WTC11 (cell line): ENCODE data around the gene TJP3. TPM values are rescaled to one million over a fixed set of nuclear protein-coding genes. Genes with fewer than 3 reads are reported as not detected.
A peak's percentile ranks its signal among the peaks of the same experiment; 100 is the strongest.

Experiments
- ATAC-seq: fragments of 200-7000 bp; cut with Tn5 transposase; 2 replicates; pipeline ENCODE4 v1.10.0; 2021; ENCODE audit warnings: mild to moderate bottlenecking, moderate library complexity
- CTCF ChIA-PET: fragments of 300-600 bp; sonication (Branson Sonifier 250); formaldehyde crosslinking; loops from one replicate; lab custom pipeline; 2021; ENCODE audit warnings: antibody characterized with exemption; lab: Charles Lee
- POLR2A ChIA-PET: fragments of 350-600 bp; sonication (Branson Sonifier 250); formaldehyde crosslinking; loops from one replicate; lab custom pipeline; 2021; ENCODE audit warnings: antibody characterized with exemption; lab: Charles Lee
- DNase-seq: peaks from one replicate; pipeline ENCODE4 v3.0.0; 2021; ENCODE audit warnings: low spot score
- H3K27ac Mint-ChIP-seq: 2 replicates; pipeline ENCODE4 v1.8.0; 2021; ENCODE audit warnings: mixed read lengths
- H3K27me3 Mint-ChIP-seq: 2 replicates; pipeline ENCODE4 v1.8.0; 2021; ENCODE audit warnings: low read depth, mild to moderate bottlenecking, moderate library complexity, mixed read lengths
- H3K36me3 Mint-ChIP-seq: 2 replicates; pipeline ENCODE4 v1.8.0; 2021; ENCODE audit warnings: mixed read lengths
- H3K4me1 Mint-ChIP-seq: 2 replicates; pipeline ENCODE4 v1.8.0; 2022; ENCODE audit warnings: mixed read lengths
- H3K4me3 Mint-ChIP-seq: 2 replicates; pipeline ENCODE4 v1.8.0; 2021; ENCODE audit warnings: mild to moderate bottlenecking, moderate library complexity, mixed read lengths
- H3K9me3 Mint-ChIP-seq: 2 replicates; pipeline ENCODE4 v1.8.0; 2021; ENCODE audit warnings: mixed read lengths
- ARID4B ChIP-seq: sonication (generic); formaldehyde crosslinking; IDR thresholded peaks from 2 replicates; pipeline ENCODE4 v1.8.0; 2023; ENCODE audit warnings: missing genetic modification reagents, mild to moderate bottlenecking, borderline replicate concordance
- ATF2 ChIP-seq: sonication (generic); formaldehyde crosslinking; IDR thresholded peaks from 2 replicates; pipeline ENCODE4 v1.8.1; 2022; ENCODE audit warnings: low read depth, missing genetic modification reagents, borderline replicate concordance
- ATF3 ChIP-seq: sonication (generic); formaldehyde crosslinking; conservative IDR thresholded peaks from 2 replicates; pipeline ENCODE4 v1.8.1; 2022; ENCODE audit warnings: mild to moderate bottlenecking, missing genetic modification reagents
- ATF6 ChIP-seq: sonication (generic); formaldehyde crosslinking; IDR thresholded peaks from 2 replicates; pipeline ENCODE4 v1.8.1; 2023; ENCODE audit warnings: mild to moderate bottlenecking, missing genetic modification reagents
- CREM ChIP-seq: sonication (generic); formaldehyde crosslinking; IDR thresholded peaks from 2 replicates; pipeline ENCODE4 v1.8.1; 2022; ENCODE audit warnings: mild to moderate bottlenecking, missing genetic modification reagents, moderate library complexity
- E2F5 ChIP-seq: sonication (generic); formaldehyde crosslinking; IDR thresholded peaks from 2 replicates; pipeline ENCODE4 v1.8.1; 2022; ENCODE audit warnings: mild to moderate bottlenecking, moderate library complexity, missing genetic modification reagents
- ELF4 ChIP-seq: sonication (generic); formaldehyde crosslinking; IDR thresholded peaks from 2 replicates; pipeline ENCODE4 v1.8.1; 2022; ENCODE audit warnings: low read depth, mild to moderate bottlenecking, moderate library complexity, missing genetic modification reagents
- JUN ChIP-seq: sonication (generic); formaldehyde crosslinking; IDR thresholded peaks from 2 replicates; pipeline ENCODE4 v1.8.0; 2023; ENCODE audit warnings: mild to moderate bottlenecking, missing genetic modification reagents
- NR3C1 ChIP-seq: sonication (generic); formaldehyde crosslinking; conservative IDR thresholded peaks from 2 replicates; pipeline ENCODE4 v1.8.1; 2023; ENCODE audit warnings: low read depth, mild to moderate bottlenecking, missing genetic modification reagents
- PREB ChIP-seq: sonication (generic); formaldehyde crosslinking; IDR thresholded peaks from 2 replicates; pipeline ENCODE4 v1.8.1; 2022; ENCODE audit warnings: mild to moderate bottlenecking, missing genetic modification reagents, moderate library complexity, borderline replicate concordance
- TEAD1 ChIP-seq: sonication (generic); formaldehyde crosslinking; IDR thresholded peaks from 2 replicates; pipeline ENCODE4 v1.8.0; 2022; ENCODE audit warnings: mild to moderate bottlenecking, missing genetic modification reagents
- ZBTB21 ChIP-seq: sonication (generic); formaldehyde crosslinking; IDR thresholded peaks from 2 replicates; pipeline ENCODE4 v1.8.1; 2023; ENCODE audit warnings: mild to moderate bottlenecking, missing genetic modification reagents, borderline replicate concordance
- ZNF396 ChIP-seq: fragments of 250-450 bp; sonication (Bioruptor Pico); IDR thresholded peaks from 2 replicates; pipeline ENCODE4 v1.8.0; 2021; ENCODE audit warnings: mild to moderate bottlenecking, moderate library complexity, borderline replicate concordance
- total RNA-seq: library from RNA; stranded (reverse); gene quantifications from 3 replicates; pipeline ENCODE4 v1.2.3, GENCODE V29; 2021
- TF ChIP-seq, protein P1 (sequence below): sonication (generic); formaldehyde crosslinking; IDR thresholded peaks from 2 replicates; pipeline ENCODE4 v1.8.1; 2022; ENCODE audit warnings: missing genetic modification reagents, borderline replicate concordance
- TF ChIP-seq, protein P2 (sequence below): sonication (generic); formaldehyde crosslinking; IDR thresholded peaks from 2 replicates; pipeline ENCODE4 v1.8.0; 2022; ENCODE audit warnings: mild to moderate bottlenecking, missing genetic modification reagents

Gene TJP3
- total RNA-seq, 1 experiment from 2014 or later, result 36.2 TPM

- TF ChIP-seq ATF2 (CRISPR knock-in tag), result no peak
Measured at GRCh38 chr19:3667037-3667638, 41.0 kb upstream of the TJP3 start (continued).

DNA sequence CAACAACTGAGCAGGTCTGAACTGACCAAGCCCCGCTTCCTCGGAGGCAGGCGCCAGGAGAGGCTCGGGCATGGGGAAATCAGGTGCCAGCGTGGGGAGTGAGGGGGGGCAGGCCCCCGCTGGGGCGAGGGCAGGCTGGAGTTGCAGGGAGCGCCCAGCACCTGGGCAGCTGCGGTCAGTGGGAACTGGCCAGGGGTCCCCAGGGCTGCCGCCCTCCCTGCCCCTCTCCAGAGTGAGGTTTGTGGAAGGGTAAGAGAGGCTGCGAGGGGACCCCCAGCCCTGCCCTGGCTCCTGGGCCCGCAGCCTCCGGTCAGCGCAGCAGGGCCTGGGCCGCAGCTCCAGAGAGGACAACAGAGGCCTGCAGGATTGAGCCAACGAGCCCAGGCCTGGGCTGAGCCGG, 40.4 kb upstream of the TJP3 start:
- H3K4me3 Mint-ChIP-seq, result no peak overlapping the region
- DNase-seq (no peak), ATAC-seq (no peak)
- no peaks in the 10 kb centered on the region for H3K9me3 Mint-ChIP-seq
- POLR2A ChIA-PET, result no interaction called here
- no peaks in the 10 kb centered on the region for H3K27me3 Mint-ChIP-seq
- H3K27ac Mint-ChIP-seq, result no peak overlapping the region
- no peak for TF ChIP-seq JUN (CRISPR knock-in tag)
- TF ChIP-seq ATF6 (CRISPR knock-in tag), result no peak
- TF ChIP-seq ARID4B (CRISPR knock-in tag), result no peak
- TF ChIP-seq TEAD1 (CRISPR knock-in tag), result no peak
- no peak for TF ChIP-seq NR3C1 (CRISPR knock-in tag)
- TF ChIP-seq, all 79 proteins: peak for 0
- peaks cover 10% of the 10 kb centered on the region; the same call in 1 of the 2 replicates for H3K36me3 Mint-ChIP-seq
- CTCF ChIA-PET, result interaction anchor here (1.1 to 4.2 kb wide), 6 partner anchors 18 to 52 kb away, joined by 3 to 22 read pairs (median 6); partner anchors contain the start of genes PIP5K1C and TJP3
- peaks cover 5% of the 10 kb centered on the region; the same call in 1 of the 2 replicates for H3K4me1 Mint-ChIP-seq

GRCh38 chr19:3668331-3669081, 39.7 kb upstream of the TJP3 start:
- Mint-ChIP-seq H3K27ac (peak overlapping the region; percentile 93), H3K4me3 (no peak overlapping the region), H3K27me3 (no peaks in the 10 kb centered on the region), H3K36me3 (peaks cover 5% of the 10 kb centered on the region; the same call in 1 of the 2 replicates), H3K9me3 (no peaks in the 10 kb centered on the region), H3K4me1 (peaks cover 5% of the 10 kb centered on the region; the same call in 1 of the 2 replicates)
- CTCF ChIA-PET, result interaction anchor here (0.8 to 4.2 kb wide), 5 partner anchors 24 to 69 kb away, joined by 3 to 22 read pairs (median 7); partner anchors contain the start of gene PIP5K1C
- no peak for DNase-seq
- no peak for ATAC-seq
- POLR2A ChIA-PET, result no interaction called here
- TF ChIP-seq, protein P1, sequence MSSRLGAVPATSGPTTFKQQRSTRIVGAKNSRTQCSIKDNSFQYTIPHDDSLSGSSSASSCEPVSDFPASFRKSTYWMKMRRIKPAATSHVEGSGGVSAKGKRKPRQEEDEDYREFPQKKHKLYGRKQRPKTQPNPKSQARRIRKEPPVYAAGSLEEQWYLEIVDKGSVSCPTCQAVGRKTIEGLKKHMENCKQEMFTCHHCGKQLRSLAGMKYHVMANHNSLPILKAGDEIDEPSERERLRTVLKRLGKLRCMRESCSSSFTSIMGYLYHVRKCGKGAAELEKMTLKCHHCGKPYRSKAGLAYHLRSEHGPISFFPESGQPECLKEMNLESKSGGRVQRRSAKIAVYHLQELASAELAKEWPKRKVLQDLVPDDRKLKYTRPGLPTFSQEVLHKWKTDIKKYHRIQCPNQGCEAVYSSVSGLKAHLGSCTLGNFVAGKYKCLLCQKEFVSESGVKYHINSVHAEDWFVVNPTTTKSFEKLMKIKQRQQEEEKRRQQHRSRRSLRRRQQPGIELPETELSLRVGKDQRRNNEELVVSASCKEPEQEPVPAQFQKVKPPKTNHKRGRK, result no peak
- no peak for TF ChIP-seq CREM
- TF ChIP-seq ELF4 (CRISPR knock-in tag), result no peak
- no peak for TF ChIP-seq ZBTB21
- no peak for TF ChIP-seq ATF3
- no peak for TF ChIP-seq E2F5 (CRISPR knock-in tag)
- TF ChIP-seq, protein P2, sequence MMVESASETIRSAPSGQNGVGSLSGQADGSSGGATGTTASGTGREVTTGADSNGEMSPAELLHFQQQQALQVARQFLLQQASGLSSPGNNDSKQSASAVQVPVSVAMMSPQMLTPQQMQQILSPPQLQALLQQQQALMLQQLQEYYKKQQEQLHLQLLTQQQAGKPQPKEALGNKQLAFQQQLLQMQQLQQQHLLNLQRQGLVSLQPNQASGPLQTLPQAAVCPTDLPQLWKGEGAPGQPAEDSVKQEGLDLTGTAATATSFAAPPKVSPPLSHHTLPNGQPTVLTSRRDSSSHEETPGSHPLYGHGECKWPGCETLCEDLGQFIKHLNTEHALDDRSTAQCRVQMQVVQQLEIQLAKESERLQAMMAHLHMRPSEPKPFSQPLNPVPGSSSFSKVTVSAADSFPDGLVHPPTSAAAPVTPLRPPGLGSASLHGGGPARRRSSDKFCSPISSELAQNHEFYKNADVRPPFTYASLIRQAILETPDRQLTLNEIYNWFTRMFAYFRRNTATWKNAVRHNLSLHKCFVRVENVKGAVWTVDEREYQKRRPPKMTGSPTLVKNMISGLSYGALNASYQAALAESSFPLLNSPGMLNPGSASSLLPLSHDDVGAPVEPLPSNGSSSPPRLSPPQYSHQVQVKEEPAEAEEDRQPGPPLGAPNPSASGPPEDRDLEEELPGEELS, result no peak
- no peak for TF ChIP-seq ZNF396
- TF ChIP-seq PREB (CRISPR knock-in tag), result no peak
